Measurements from ENCODE around the gene SRGAP1.

- TF ChIP-seq CTCF (IDR thresholded peaks at IDR 0.05; ENCODE audit: poor library complexity) = no peak
- no peak for TF ChIP-seq EZH2 (IDR thresholded peaks at IDR 0.05; ENCODE audit: borderline replicate concordance)
- no peak for TF ChIP-seq EZH2phosphoT487 (IDR thresholded peaks at IDR 0.05; ENCODE audit: low read depth, severe bottlenecking, unreplicated experiment)
These were observed 283.3 kb downstream of the SRGAP1 start for GRCh38 chr12:64127811-64128210.
